ENCODE measurements around the gene FGD6.

The FGD6 gene

GRCh38 chr12:95231190-95231589, 13.9 kb upstream of the FGD6 start:
- Histone ChIP-seq H3K4me3 (no peak overlapping the region), H3K27ac (peak overlapping the region in 1 of 2 donors; percentile 0)
- no peak for TF ChIP-seq CTCF (IDR thresholded peaks at IDR 0.05)
- no peak for DNase-seq (ENCODE audit: low spot score)

GRCh38 chr12:95230313-95230712, 13.0 kb upstream of the FGD6 start:
- Histone ChIP-seq H3K4me3 (no peak overlapping the region), H3K27ac (no peak overlapping the region)
- no peak for TF ChIP-seq CTCF (IDR thresholded peaks at IDR 0.05)
- no peak for DNase-seq (ENCODE audit: low spot score)

GRCh38 chr12:95229636-95230035, 12.4 kb upstream of the FGD6 start:
- no peak for TF ChIP-seq CTCF (IDR thresholded peaks at IDR 0.05)
- H3K4me3 ChIP-seq, result no peak overlapping the region
- no peak overlapping the region for H3K27ac ChIP-seq
- no peak for DNase-seq (ENCODE audit: low spot score)

GRCh38 chr12:95228617-95229016, 11.3 kb upstream of the FGD6 start:
- DNase-seq (ENCODE audit: low spot score), result no peak
- no peak for TF ChIP-seq CTCF (IDR thresholded peaks at IDR 0.05)

GRCh38 chr12:95227818-95228356, 10.6 kb upstream of the FGD6 start:
- H3K4me3 ChIP-seq, result no peak overlapping the region
- no peak overlapping the region for H3K27ac ChIP-seq
- no peak for DNase-seq (ENCODE audit: low spot score)
- TF ChIP-seq CTCF (IDR thresholded peaks at IDR 0.05), result no peak

More at GRCh38 chr12:95228617-95229016, 11.3 kb upstream of the FGD6 start:
- H3K4me3 ChIP-seq, result no peak overlapping the region
- H3K27ac ChIP-seq, result no peak overlapping the region

- no peak for TF ChIP-seq CTCF (IDR thresholded peaks at IDR 0.05)
- Histone ChIP-seq H3K4me3 (no peak overlapping the region), H3K27ac (no peak overlapping the region)
- DNase-seq (ENCODE audit: low spot score), result no peak
These were observed 8.5 kb upstream of the FGD6 start for GRCh38 chr12:95225645-95226212.

Data from coronary artery (tissue), 2 donors.